M059J (cell line): ENCODE data around the gene DMRTC2. TPM values are rescaled to one million over a fixed set of nuclear protein-coding genes. Genes with fewer than 3 reads are reported as not detected.

ENCODE experiments used
- DNase-seq: peaks from one replicate; pipeline ENCODE4 v3.0.0-alpha.2; 2012; ENCODE audit warnings: low read depth
- total RNA-seq: library from RNA; depleted of rRNA; stranded (reverse); fragments of >200 nt; shearing (Covaris generic); gene quantifications from 2 replicates; pipeline ENCODE4 v1.2.3, GENCODE V29; 2014; rRNA removed

The DMRTC2 gene
- not detected in 2 replicates for total RNA-seq

DNA sequence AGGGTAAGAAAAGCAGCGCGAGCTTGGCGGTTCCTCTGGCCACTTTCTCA, at the start of gene DMRTC2:
Gene DMRTC2, plus strand, starts transcription at position 42 of the 50 bp plus-strand sequence. CDS start 2,387 bp downstream, outside the sequence.
- DNase-seq, result no peak

DNA sequence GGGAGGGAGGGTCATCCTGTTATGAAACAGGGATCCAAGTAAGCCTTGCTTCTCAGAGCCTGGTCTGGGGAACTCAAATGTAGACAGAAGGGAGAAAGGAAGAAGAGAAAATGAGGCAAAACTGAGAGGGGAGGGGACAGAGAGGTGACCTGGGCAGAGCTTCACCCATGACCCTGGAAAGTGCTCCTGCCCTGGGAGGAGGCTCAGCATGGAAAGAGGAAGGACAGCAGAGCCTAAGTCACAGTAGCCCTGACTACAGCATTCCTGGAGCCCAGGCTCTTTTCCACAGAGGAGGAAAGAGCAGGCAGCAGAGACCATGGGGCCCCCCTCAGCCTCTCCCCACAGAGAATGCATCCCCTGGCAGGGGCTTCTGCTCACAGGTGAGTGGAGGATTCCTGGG, 48.5 kb upstream of the DMRTC2 start, which contains the start of gene CEACAM3:
Gene CEACAM3, plus strand, starts transcription at position 226 of the 400 bp plus-strand sequence. Its CDS starts 91 bp downstream, at position 317.
- DNase-seq, result no peak

DNA sequence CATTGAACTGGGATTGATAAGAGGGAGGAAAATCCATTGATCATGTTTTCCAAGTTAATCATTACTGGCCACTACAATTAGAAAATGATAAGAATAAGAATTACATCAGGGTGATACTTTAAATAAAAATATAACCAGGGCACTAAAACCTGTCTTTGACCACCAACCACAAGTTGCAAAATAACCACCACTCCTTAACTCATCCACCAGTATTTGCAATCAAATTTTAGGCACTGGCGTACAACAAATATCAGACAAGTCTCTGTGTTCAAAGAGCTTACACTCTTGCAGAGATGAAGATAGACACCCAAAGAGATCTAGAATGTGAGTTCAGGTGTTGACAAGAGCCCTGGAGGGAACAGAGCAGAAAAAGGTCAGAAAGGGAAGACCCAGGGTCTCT, 47.9 kb upstream of the DMRTC2 start:
- no peak for DNase-seq

DNA sequence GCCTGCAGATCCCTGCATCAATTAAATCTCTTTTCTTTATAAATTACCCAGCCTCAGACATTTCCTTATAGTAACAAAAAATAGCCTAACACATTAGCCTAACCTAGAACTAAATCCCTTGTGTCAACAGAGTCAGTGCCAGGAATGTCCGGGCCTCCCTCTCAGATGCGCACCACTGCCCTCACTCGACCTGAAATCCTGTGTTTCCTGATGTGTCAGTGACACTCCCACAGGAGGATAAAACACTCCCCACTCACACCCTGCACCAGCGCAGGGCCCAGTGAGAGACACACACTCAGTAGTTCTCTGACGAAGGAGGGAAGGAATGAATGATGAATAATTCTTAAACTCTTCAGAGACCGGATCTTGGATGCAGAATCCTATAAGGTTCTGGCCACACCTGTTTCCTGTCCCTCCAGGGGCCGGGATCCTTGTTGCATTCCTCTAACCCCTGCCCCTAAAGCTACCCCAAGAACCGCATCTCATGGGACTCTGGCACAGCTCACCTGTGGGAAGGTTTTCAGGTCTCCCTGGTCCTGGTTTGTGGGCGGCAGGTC, 45.3 kb upstream of the DMRTC2 start:
- no peak for DNase-seq

DNA sequence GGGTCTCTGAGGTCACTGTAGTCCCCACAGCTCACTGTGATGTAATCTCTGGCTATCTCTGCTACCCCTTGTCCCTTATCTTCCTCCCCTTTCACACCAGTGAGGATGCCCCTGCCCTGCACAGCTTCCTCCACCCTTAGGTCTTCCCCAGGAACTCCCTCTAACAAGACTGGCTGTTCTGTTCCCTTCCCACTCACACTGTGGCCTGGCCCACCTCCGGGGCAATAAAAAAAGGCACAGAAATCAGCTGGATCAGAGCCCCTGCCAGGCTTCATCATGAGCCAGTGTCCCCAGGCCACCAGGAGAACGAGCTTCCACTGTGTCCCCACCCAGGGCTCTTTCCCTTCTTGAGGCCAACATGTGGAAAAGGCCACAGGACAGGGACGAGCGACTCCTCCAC, 43.8 kb upstream of the DMRTC2 start:
- DNase-seq, result no peak

DNA sequence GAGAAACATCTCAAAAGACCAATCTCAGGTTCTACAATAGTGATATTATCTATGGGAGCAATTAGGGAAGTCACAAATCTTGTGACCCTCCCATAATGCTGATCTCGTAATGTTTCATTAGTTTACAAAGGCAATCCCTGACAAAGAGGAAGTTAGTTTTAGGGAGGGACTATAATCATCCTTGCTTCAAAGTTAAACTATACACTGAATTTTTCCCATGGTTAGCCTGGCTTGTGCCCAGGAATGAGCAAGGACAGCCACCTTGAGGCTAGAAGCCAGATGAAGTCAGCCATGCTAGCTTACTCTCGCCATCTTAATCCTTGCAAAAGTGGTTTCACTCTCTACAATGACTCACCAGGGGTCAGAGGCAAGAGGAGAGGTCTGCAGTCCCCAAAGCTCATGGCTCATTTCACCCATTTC, 43.0 kb upstream of the DMRTC2 start:
- no peak for DNase-seq

DNA sequence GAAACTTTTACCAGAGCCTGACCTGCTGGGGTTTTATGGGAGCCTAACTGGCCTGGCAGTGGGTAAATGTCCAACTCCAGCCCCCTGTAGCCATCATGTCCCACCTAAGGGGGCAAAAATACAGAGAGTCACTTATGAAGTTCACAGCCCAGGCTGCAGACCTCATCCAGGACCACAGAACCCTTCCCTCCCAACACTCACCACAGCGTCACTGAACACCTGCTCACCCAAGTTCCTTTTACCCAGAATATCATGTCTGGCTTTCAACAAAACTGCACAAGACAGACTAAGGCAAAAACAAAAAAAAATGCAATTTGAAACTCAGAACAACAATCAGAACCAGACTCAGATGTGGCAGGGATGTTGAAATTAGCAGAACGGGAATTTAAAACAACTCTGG, 42.1 kb upstream of the DMRTC2 start:
- no peak for DNase-seq

DNA sequence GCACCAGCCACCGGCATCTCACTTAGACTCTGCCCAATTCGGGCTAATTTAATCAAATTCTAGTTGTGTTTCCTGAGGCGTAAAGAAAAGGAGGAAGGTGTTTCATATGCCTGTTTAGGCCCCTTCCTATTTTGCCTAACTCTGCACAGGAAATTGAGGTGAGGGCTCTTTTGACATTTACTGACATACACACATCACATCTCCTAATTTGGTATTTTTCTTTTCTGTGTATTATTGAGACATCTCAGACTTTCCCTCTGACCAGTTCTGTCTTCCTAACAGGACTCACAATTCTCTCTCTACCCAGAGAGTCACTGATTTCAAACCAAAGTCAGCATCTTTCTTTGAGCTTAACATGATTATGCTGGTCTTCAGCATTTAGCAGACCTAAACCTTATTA, 40.5 kb upstream of the DMRTC2 start:
- DNase-seq, result no peak

DNA sequence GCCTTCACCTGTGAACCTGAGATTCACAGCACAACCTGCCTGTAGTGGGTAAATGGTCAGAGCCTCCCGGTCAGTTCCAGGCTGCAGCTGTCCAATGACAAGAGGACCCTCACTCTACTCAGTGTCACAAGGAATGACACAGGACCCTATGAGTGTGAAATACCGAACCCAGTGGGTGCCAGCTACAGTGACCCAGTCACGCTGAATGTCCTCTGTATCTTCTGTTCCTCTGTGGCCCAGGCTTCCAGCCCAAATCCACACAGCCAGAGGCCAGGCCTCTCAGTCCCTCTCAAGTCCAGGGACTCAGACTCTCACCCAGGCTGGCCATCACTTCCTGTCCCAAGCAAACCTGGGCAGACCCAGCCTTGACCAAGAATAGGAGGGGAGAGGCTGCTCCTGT, 37.7 kb upstream of the DMRTC2 start:
- DNase-seq, result no peak

DNA sequence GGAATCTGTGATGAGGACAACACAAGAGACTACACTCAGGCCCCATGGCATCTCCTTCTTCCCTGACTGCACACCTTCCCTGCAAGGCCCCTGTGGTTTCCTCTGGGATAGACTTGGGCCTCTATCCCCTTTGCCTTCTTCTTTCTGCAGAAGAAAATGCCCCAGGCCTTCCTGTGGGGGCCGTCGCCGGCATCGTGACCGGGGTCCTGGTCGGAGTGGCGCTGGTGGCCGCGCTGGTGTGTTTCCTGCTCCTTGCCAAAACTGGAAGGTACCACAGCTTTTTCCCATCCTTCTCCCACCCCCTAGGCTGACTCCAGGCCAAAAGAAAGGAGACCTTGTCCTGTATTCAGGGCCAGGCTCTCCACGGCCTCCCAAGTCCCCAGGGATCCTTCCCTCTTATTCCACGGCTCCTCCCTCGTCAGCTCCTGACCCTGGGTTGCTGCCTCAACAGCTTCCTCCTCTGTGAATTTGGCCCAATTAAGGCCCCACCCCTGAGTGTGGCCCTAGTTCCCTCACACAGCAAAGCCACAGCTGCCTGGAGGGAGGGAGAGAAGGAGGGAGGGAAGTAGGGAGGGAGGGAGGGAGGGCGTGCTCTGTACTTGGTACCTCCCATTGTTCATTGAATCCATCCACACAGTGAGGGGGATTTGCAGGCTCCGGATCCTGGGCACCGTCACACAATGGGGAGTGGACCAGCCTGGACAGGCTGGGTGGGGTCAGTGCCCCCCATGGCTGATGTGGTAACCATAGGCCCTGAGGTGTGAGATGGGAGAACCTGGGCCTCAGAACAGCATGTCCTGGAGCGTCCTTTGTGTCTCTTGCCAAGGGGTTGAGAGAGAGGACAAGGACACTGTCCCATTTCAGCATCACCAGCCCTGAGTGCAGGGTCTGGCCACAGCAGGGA, 35.9 kb upstream of the DMRTC2 start:
- DNase-seq, result no peak

DNA sequence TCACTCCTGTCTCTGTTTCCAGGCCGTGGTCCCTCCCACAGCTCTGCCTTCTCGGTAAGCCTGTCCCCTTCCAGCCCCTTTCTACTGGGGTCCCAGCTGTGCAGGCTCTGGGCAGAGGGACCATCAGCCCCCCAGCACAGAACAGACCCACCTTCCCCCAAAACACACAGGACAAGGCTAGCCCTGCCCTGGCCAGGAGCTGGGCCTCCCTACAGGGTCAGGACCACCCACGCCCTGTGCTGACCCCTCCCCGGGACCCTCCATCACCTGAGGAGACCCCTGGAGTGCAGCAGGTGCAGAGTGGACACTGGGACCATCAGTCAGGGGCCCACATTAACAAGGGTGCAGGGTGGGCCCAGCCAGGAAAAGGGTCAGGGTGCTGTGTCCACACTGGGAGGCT, 34.5 kb upstream of the DMRTC2 start:
- no peak for DNase-seq

DNA sequence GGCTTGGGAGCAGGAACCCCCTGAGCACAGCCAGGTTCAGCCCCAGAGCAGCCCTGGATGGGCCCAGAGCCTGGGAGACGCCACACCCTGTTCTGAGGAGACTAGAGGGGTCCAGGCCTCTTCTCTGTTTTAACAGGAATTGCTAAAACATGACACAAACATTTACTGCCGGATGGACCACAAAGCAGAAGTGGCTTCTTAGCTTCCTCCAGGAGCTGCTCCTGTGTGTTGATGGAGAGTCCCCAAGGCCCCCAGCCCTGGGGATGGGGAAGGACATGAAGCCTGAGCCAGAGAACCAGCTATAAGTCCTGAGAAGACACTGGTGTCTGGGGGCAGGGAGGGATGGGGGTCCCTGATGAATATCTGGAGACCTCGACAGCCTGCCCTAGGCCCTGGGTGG, 33.8 kb upstream of the DMRTC2 start:
- no peak for DNase-seq

DNA sequence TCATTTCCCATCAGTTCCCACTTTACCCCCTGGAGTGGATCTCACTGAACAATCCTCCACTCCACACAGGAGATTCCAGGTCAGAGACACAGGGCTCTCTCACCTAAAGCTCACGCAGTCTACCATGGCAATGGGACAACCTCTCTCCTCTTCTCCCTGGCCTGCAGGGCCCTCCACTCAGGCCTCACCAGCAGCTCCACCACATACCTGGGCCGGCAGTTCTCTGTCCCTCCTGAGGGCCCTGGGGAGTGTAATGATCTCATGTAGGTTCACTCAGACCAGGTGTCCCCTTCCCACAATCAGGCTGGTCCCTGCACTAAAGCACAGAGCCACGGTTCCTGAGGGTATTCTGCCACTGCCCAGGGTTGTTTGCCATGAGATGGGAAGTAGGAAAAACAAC, 32.9 kb upstream of the DMRTC2 start:
- DNase-seq, result no peak

DNA sequence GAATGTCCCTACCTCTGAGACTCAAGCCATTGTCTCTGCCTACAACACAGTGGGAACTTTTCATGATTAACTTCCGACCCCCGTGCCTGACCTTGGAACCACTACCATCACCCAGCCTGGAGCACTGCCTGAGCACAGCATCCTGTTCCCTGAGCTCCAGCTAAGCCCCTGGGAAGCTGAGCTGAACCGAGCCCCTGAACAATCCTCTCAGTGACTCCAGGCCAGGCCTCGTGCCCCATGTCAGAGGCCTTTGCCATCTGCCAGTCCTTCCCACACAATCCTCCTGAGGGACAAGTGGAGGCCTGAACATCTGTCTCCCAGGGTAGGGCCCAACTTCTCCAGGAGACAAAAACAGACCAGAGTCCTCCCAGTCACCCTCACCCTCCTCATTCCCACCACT, 30.9 kb upstream of the DMRTC2 start:
- no peak for DNase-seq

DNA sequence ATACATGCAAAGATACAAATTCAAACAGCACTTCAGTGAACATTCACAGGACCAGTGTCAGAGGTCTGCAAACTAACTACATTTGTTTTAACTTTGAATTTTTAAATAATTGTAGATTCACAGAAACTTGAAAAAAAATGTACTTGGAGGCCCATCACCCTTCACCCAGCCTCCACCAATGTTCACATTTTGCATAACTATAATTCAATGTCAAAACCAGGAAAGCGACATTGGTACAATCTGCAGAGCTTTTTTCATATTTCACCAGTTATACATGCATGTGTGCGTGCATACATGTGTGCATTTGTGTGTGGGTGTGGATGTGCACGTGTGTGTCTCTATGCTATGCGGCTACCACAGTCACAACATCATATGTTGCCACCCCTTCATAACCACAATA, 29.5 kb upstream of the DMRTC2 start:
- DNase-seq, result no peak

DNA sequence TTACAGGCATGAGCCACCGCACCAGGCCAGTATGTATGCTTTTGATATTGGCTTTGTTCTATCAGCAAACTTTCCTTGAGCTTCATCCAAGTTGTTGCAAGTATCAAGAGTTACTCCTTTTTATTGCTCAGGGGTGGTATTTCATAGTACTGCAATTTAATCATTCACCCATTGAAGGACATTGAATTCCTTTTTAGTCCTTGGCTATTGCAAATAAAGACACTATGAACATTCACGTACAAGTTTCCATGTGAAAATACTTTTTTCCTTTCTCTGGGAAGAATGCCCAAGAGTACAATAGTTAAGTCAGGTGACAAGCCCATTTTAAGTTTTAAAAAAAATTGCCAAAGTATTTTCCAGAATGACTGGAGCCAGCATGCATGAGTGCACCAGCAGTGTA, 28.1 kb upstream of the DMRTC2 start:
- no peak for DNase-seq

DNA sequence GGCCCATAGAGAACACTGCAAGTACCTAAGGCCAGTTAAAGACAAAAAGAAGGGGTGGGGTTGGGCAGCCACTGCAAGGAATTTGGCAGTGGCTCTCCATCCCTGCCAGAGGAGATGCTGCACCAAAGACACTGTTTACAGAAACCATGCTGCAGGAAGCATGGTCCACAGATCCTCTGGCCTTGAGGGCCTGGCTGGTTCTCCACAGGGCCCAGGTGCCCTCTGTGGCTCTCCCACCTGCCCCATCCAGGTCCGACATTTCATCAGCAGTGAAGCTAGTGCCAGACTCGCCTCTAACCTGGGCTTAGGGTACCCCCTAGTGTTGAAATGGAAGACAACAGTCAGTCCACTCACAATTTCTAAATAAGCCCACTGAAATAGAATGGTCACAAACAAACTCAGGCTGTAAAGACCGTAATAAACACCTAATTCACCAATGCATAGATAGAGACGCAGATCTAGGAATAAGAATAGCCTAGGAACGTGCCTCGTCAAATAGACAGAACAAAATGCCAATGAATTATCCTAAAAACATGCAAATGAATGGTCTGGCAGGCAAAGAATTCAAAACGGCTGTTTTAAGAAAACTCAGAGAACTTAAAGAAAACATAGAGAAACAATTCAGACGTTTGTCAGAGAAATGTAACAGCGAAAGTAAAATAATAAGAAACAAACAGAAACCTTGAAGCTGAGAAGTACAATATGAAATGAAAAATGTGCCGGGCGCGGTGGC, 23.7 kb upstream of the DMRTC2 start:
- DNase-seq, result peak; percentile 40

DNA sequence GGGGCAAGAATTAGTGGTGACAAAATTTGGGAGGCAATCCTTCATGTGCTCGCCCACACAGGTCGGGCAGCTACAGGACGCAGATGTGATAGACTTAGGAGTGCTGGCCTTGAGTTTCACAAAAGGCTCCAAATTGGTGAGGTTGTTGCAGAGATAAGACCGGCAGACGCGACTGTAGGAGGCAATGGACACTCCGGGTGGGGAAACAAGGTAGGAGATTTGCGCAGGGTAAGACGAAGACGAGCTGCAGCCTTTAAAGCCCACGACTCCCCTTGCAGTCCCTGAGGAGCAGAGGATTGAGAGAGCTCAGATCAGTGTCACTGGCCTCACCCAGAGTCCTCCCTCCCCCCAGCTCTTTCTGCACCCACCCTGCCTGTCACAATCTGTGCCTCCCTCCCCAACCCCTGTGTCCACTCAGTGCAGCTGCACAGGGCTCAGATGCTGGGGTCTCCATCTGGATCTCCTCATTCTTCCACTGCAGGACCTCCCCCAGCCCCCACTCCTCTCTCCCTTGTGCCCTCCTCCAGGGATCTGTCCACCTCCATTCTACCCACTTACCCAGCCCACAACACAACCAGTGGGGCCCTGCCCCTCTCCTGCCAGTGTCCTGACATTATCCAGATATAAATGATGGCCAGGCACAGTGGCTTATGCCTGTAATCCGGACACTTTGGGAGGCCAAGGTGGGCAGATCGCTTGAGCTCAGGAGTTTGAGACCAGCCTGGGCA, 6.7 kb upstream of the DMRTC2 start:
- DNase-seq, result no peak

DNA sequence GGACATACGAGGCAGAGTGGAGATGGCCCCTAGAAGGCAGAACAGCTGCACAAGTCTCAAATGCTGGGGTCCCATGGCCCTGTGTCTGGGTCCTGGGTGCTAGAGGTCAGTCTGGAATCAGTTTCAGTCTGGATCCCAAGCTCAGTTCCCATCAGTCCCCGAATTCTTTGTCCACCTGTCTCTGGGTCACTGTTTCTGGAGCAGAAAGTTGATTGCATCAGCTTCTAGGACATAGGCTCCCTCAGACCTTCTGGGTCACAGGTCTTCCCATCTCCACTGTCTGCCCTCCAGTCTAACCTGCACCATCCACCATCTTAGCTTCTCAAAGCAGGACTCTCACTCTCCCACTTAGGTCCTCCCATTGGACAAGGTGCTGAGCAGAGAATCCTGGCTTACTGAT, 5.6 kb upstream of the DMRTC2 start:
- no peak for DNase-seq

DNA sequence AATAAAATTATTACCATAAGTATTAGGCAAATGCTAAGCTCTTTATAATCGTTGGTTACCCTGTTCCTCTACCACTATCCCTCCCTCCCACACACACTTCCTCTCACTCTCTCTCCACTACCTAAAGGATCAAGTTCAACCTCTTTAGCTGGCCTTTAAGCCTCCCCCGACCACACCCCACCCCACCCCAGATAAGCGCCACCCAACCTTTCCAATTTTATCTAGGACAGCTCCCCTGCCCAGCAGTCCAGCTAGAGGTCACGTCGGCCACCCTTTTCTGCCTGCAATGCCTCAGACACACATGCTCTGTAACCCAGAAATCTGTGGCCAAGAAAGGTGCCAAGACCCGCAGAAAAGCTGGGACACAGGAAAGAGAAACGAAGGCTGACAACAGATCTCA, 1.5 kb upstream of the DMRTC2 start:
- no peak for DNase-seq

DNA sequence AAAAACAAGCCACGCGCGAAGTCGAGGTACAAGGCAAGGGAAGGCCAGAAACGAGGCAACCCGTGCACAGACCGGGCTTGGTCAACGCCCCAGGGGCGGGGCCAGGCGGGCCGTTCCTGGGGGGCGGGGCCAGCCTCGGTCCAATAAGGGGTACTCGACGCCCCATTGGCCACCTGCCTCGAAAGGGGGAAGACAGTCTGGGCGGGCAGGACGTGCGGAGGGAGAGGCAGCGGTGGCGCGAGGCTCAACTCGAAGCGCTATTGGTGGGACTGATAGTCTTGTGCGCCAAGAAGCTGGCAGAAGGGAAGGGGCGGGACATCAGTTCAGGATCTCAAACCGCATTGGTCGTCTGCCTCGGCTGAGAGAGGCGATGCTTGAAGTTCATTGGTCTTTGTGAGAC, 241 bp upstream of the DMRTC2 start, which contains the start of gene LYPD4:
Gene LYPD4, minus strand, starts transcription at position 83 of the 400 bp plus-strand sequence. CDS start 5,398 bp downstream, outside the sequence.
- no peak for DNase-seq

DNA sequence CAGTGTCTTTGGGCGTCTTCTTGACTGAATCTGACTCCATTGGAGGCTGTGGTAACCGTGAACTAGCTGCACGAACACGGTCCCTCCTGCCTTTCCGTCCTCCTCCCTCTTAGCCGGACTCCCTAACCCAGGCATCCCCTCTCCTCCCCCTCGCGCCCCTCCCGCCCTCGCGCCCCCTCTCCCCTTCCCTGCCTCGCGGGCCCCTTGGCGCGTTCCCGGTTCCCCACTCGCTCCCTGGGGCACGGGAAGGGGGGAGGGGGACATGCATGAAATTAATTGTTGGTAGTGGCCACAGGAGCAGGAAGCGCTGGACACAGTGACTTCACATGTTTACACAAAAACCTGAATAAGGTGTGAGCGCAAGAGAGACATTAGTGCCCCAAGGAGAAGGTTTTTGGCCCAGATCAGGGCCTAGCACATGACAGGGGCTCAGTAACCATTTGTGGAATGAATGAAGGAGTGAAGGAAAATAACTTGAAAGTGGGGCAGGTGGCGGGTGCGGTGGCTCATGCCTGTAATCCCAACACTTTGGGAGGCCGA, 279 bp downstream of the DMRTC2 start:
- no peak for DNase-seq
